CD14-positive monocyte (primary cell): ENCODE measurements around the gene PODXL2. TPM values are rescaled to one million over a fixed set of nuclear protein-coding genes. Genes with fewer than 3 reads are reported as not detected.

Experiments
- DNase-seq, 3 donors: peaks; one replicate each; pipeline ENCODE4 v3.0.0-alpha.2; 2011 to 2022
- H2AFZ ChIP-seq: 2 replicates; pipeline ENCODE4 v1.6.0; 2012; ENCODE audit warnings: mild to moderate bottlenecking, low read depth, low read length, inconsistent platforms; ENCODE audit not compliant: insufficient read depth, poor library complexity, severe bottlenecking
- H3K27ac ChIP-seq, 2 donors: 1 replicate in 1 of 2; 2 replicates in 1 of 2; pipeline ENCODE4 v1.5.1; 2012 to 2013; ENCODE audit warnings: low read length in 2 of 2, control low read depth in 1 of 2, inconsistent platforms in 1 of 2, low read depth in 1 of 2, mild to moderate bottlenecking in 1 of 2
- H3K27me3 ChIP-seq, 2 donors: one replicate each; pipeline versions ENCODE4 v1.6.0 to v1.6.1; 2011 to 2013; ENCODE audit warnings: low read length in 2 of 2; ENCODE audit not compliant: control insufficient read depth in 2 of 2, insufficient read depth in 2 of 2
- H3K36me3 ChIP-seq, 2 donors: replicated peaks in 1 of 2; 1 replicate in 1 of 2; 2 replicates in 1 of 2; pipeline versions ENCODE4 v1.5.1 to v1.6.1; 2012 to 2013; ENCODE audit warnings: low read length in 2 of 2, control low read depth in 1 of 2, inconsistent platforms in 1 of 2, mild to moderate bottlenecking in 1 of 2; ENCODE audit not compliant: insufficient read depth in 2 of 2, control insufficient read depth in 1 of 2
- H3K4me1 ChIP-seq, 2 donors: 1 replicate in 1 of 2; 2 replicates in 1 of 2; pipeline versions ENCODE4 v1.5.1 to v1.6.1; 2012 to 2013; ENCODE audit warnings: low read length in 2 of 2, control low read depth in 1 of 2, inconsistent platforms in 1 of 2, mild to moderate bottlenecking in 1 of 2, moderate library complexity in 1 of 2; ENCODE audit not compliant: insufficient read depth in 2 of 2, control insufficient read depth in 1 of 2
- H3K4me2 ChIP-seq: replicated peaks from 2 replicates; pipeline ENCODE3; 2012; ENCODE audit warnings: low read length, moderate library complexity, mild to moderate bottlenecking; ENCODE audit not compliant: poor library complexity, severe bottlenecking; ENCODE audit errors: extremely low read depth
- H3K4me3 ChIP-seq, 3 experiments: fragments of 200-600 bp in 1 of 3; sonication (generic) in 1 of 3; replicated peaks in 1 of 3; 1 replicate in 2 of 3; 2 replicates in 1 of 3; pipeline ENCODE4 v1.5.1; 2011 to 2013; ENCODE audit warnings: low read length in 3 of 3, mild to moderate bottlenecking in 3 of 3, control low read depth in 2 of 3, low read depth in 2 of 3, inconsistent platforms in 1 of 3, moderate library complexity in 1 of 3
- H3K79me2 ChIP-seq: 2 replicates; pipeline ENCODE4 v1.6.0; 2012; ENCODE audit warnings: mild to moderate bottlenecking, control low read depth, inconsistent platforms, low read length, moderate library complexity; ENCODE audit not compliant: insufficient read depth
- H3K9ac ChIP-seq: 2 replicates; pipeline ENCODE4 v1.6.0; 2017; ENCODE audit warnings: low read length, mild to moderate bottlenecking; ENCODE audit not compliant: insufficient read depth, poor library complexity, severe bottlenecking
- H3K9me3 ChIP-seq, 2 donors: replicated peaks in 1 of 2; 1 replicate in 1 of 2; 2 replicates in 1 of 2; pipeline versions ENCODE4 v1.5.1 to v1.6.1; 2012 to 2013; ENCODE audit warnings: low read length in 2 of 2, control low read depth in 1 of 2; ENCODE audit not compliant: control insufficient read depth in 1 of 2, insufficient read depth in 1 of 2
- H4K20me1 ChIP-seq: 2 replicates; pipeline ENCODE4 v1.6.0; 2012; ENCODE audit warnings: mild to moderate bottlenecking, low read length, control low read depth, moderate library complexity; ENCODE audit not compliant: insufficient read depth
- H3K27ac Mint-ChIP-seq, 7 donors: one replicate each; pipeline ENCODE4 v1.8.0; 2020; ENCODE audit warnings: mild to moderate bottlenecking in 7 of 7, mixed read lengths in 7 of 7, moderate library complexity in 6 of 7, inconsistent platforms in 2 of 7
- H3K27me3 Mint-ChIP-seq, 3 donors: one replicate each; pipeline ENCODE4 v1.8.0; 2021 to 2022; ENCODE audit warnings: low read depth in 3 of 3, mild to moderate bottlenecking in 3 of 3, mixed read lengths in 3 of 3, moderate library complexity in 3 of 3, inconsistent platforms in 1 of 3
- H3K36me3 Mint-ChIP-seq, 2 donors: one replicate each; pipeline ENCODE4 v1.8.0; 2020; ENCODE audit warnings: mixed read lengths in 2 of 2, inconsistent platforms in 1 of 2, mild to moderate bottlenecking in 1 of 2
- H3K4me1 Mint-ChIP-seq: one replicate; pipeline ENCODE4 v1.8.0; 2020; ENCODE audit warnings: mild to moderate bottlenecking, mixed read lengths
- H3K4me3 Mint-ChIP-seq, 2 donors: one replicate each; pipeline ENCODE4 v1.8.0; 2020; ENCODE audit warnings: mild to moderate bottlenecking in 2 of 2, mixed read lengths in 2 of 2, moderate library complexity in 1 of 2
- H3K9me3 Mint-ChIP-seq, 7 donors: one replicate each; pipeline ENCODE4 v1.8.0; 2020 to 2022; ENCODE audit warnings: mixed read lengths in 7 of 7, mild to moderate bottlenecking in 6 of 7, moderate library complexity in 6 of 7, inconsistent platforms in 2 of 7
- CTCF ChIP-seq: fragments of 200-600 bp; IDR thresholded peaks from one replicate; pipeline ENCODE4 v1.8.0; 2022; ENCODE audit warnings: antibody characterized with exemption, mild to moderate bottlenecking
- WGBS: methylation state at CpG from one replicate; pipeline ENCODE4 v1.1.5; 2013; ENCODE audit warnings: missing lambda C conversion rate; ENCODE audit not compliant: insufficient coverage; 5-methylcytosine and 5-hydroxymethylcytosine counted together
- intact Hi-C, 2 donors: fragments of 100-400 bp; cut with micrococcal nuclease; formaldehyde crosslinking; loops; one replicate each; pipeline versions ENCODE4 v1.15.0 to v1.15.1; 2023
- polyA plus RNA-seq, 3 donors: library from polyadenylated mRNA; depleted of rRNA in 1 of 3; unstranded in 2 of 3; stranded (reverse) in 1 of 3; fragments of 300-500 nt in 2 of 3; fragments of >200 nt in 1 of 3; fragmentation: Illumina TruSeq in 2 of 3; gene quantifications; 1 replicate in 2 of 3; 2 replicates in 1 of 3; pipeline ENCODE4 v1.2.3, GENCODE V29; 2012 to 2021

The PODXL2 gene
- polyA plus RNA-seq, 3 donors, result 0.33 to 0.64 (median 0.43) TPM

GRCh38 chr3:127673191-127674100, 44.5 kb downstream of the PODXL2 start:
- peak overlapping the region; percentile 93 for H3K4me2 ChIP-seq

More at GRCh38 chr3:127673191-127674100, 44.5 kb downstream of the PODXL2 start:
- peak overlapping the region; percentile 86 to 93 for H3K4me3 Mint-ChIP-seq
- Histone ChIP-seq H3K27ac (peak overlapping the region in 1 of 2 donors; percentile 85), H2AFZ (peak overlapping the region; percentile 88), H3K9ac (peak overlapping the region; percentile 98), H3K9me3 (peaks cover 0 to 6% of the 10 kb centered on the region in 2 donors), H3K27me3 (no peaks in the 10 kb centered on the region), H3K79me2 (peaks cover 30% of the 10 kb centered on the region), H4K20me1 (peaks cover 42% of the 10 kb centered on the region), H3K4me3 (peak overlapping the region; percentile 65 to 91 (median 69)), H3K4me1 (peaks cover 41 to 55% of the 10 kb centered on the region in 2 donors), H3K36me3 (peaks cover 19 to 30% of the 10 kb centered on the region in 2 donors)
- H3K9me3 Mint-ChIP-seq, result peaks cover 0 to 8% (median 0%) of the 10 kb centered on the region in 7 donors
- peaks cover 55% of the 10 kb centered on the region for H3K4me1 Mint-ChIP-seq
- peak in 2 of 3 donors; percentile 15 to 22 for DNase-seq
- WGBS, result 17% methylated on average over 48 of the region's 51 CpGs
- peak overlapping the region; percentile 53 to 89 (median 79) for H3K27ac Mint-ChIP-seq
- peaks cover 36 to 44% of the 10 kb centered on the region in 2 donors for H3K36me3 Mint-ChIP-seq
- TF ChIP-seq CTCF, result no peak
- peaks cover 1 to 3% (median 1%) of the 10 kb centered on the region in 3 donors for H3K27me3 Mint-ChIP-seq
- intact Hi-C loops, result loop anchor here (5.0 to 10.0 kb wide), 4 partner anchors 76 to 401 kb away; partner anchors contain the start of genes MCM2 (in 1 of the 2), SEC61A1 (in 1 of the 2) and TPRA1 (in 1 of the 2)
